ENCODE results near the gene POLR2J. TPM values are rescaled to one million over a fixed set of nuclear protein-coding genes. Genes with fewer than 3 reads are reported as not detected.

The POLR2J gene
- total and polyA plus RNA-seq, 2 experiments from 2014 or later: 31.8 to 121 TPM

- TF ChIP-seq, protein P1, sequence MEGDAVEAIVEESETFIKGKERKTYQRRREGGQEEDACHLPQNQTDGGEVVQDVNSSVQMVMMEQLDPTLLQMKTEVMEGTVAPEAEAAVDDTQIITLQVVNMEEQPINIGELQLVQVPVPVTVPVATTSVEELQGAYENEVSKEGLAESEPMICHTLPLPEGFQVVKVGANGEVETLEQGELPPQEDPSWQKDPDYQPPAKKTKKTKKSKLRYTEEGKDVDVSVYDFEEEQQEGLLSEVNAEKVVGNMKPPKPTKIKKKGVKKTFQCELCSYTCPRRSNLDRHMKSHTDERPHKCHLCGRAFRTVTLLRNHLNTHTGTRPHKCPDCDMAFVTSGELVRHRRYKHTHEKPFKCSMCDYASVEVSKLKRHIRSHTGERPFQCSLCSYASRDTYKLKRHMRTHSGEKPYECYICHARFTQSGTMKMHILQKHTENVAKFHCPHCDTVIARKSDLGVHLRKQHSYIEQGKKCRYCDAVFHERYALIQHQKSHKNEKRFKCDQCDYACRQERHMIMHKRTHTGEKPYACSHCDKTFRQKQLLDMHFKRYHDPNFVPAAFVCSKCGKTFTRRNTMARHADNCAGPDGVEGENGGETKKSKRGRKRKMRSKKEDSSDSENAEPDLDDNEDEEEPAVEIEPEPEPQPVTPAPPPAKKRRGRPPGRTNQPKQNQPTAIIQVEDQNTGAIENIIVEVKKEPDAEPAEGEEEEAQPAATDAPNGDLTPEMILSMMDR (IDR thresholded peaks at IDR 0.05; ENCODE audit: low read depth, low read length): no peak
- Histone ChIP-seq H3K4me3 (no peak overlapping the region), H3K36me3 (peaks cover 14% of the 10 kb centered on the region), H3K27ac (no peak overlapping the region), H3K4me1 (ENCODE audit: low read depth) (no peaks in the 10 kb centered on the region), H3K27me3 (no peaks in the 10 kb centered on the region), H3K9me3 (ENCODE audit: low read depth) (no peaks in the 10 kb centered on the region)
- no peak for DNase-seq (ENCODE audit: low read depth in 1 of 2, low spot score in 1 of 2)
Measured at GRCh38 chr7:102424129-102424551, 54.6 kb downstream of the POLR2J start.

Other genes starting within 250 kb of the POLR2J start
- gene SH2B2, start 192.1 kb downstream of the POLR2J start, total RNA-seq: 12.7 and 17.4 TPM in 2 replicates
- 10.2 and 13.1 TPM in 2 replicates for gene SH2B2, start 192.1 kb downstream of the POLR2J start, polyA plus RNA-seq
- gene SPDYE6, start 122.5 kb downstream of the POLR2J start, total RNA-seq: 0.18 TPM in 1 of 2 replicates, not detected in the other
- 2.2 and 2.4 TPM in 2 replicates for gene SPDYE6, start 122.5 kb downstream of the POLR2J start, polyA plus RNA-seq
- 46.9 and 60.1 TPM in 2 replicates for gene PRKRIP1, start 82.6 kb downstream of the POLR2J start, total RNA-seq
- gene PRKRIP1, start 82.6 kb downstream of the POLR2J start, polyA plus RNA-seq: 60.0 and 76.3 TPM in 2 replicates
- gene ORAI2, start 45.3 kb downstream of the POLR2J start, total RNA-seq: 20.4 and 31.0 TPM in 2 replicates
- gene ORAI2, start 45.3 kb downstream of the POLR2J start, polyA plus RNA-seq: 23.0 and 25.5 TPM in 2 replicates
- 31.8 and 82.4 TPM in 2 replicates for gene ALKBH4, start 14.1 kb downstream of the POLR2J start, total RNA-seq
- gene ALKBH4, start 14.1 kb downstream of the POLR2J start, polyA plus RNA-seq: 26.7 and 31.7 TPM in 2 replicates
- 34.9 and 46.0 TPM in 2 replicates for gene LRWD1, start 13.9 kb downstream of the POLR2J start, total RNA-seq
- gene LRWD1, start 13.9 kb downstream of the POLR2J start, polyA plus RNA-seq: 26.8 and 27.6 TPM in 2 replicates
- gene RASA4B, start 38.9 kb upstream of the POLR2J start, total RNA-seq: 4.7 and 15.1 TPM in 2 replicates
- gene RASA4B, start 38.9 kb upstream of the POLR2J start, polyA plus RNA-seq: 8.5 and 15.1 TPM in 2 replicates
- 10.0 and 23.9 TPM in 2 replicates for gene UPK3BL2, start 64.8 kb upstream of the POLR2J start, total RNA-seq
- gene UPK3BL2, start 64.8 kb upstream of the POLR2J start, polyA plus RNA-seq: 29.7 and 31.2 TPM in 2 replicates
- not detected in 2 replicates for gene SPDYE2, start 72.3 kb upstream of the POLR2J start, total RNA-seq
- gene SPDYE2, start 72.3 kb upstream of the POLR2J start, polyA plus RNA-seq: 8.5 and 12.5 TPM in 2 replicates
- 21.5 and 50.3 TPM in 2 replicates for gene POLR2J3, start 93.7 kb upstream of the POLR2J start, total RNA-seq
- 152 and 153 TPM in 2 replicates for gene POLR2J3, start 93.7 kb upstream of the POLR2J start, polyA plus RNA-seq
- 11.7 and 37.1 TPM in 2 replicates for gene RASA4, start 137.8 kb upstream of the POLR2J start, total RNA-seq
- 15.1 and 53.1 TPM in 2 replicates for gene RASA4, start 137.8 kb upstream of the POLR2J start, polyA plus RNA-seq
- gene UPK3BL1, start 163.9 kb upstream of the POLR2J start, total RNA-seq: 59.0 and 72.5 TPM in 2 replicates
- gene UPK3BL1, start 163.9 kb upstream of the POLR2J start, polyA plus RNA-seq: 59.4 and 60.5 TPM in 2 replicates
- gene SPDYE2B, start 171.4 kb upstream of the POLR2J start, total RNA-seq: not detected in 2 replicates
- gene SPDYE2B, start 171.4 kb upstream of the POLR2J start, polyA plus RNA-seq: 0.43 and 0.72 TPM in 2 replicates
- gene POLR2J2, start 192.7 kb upstream of the POLR2J start, total RNA-seq: 2.4 and 5.0 TPM in 2 replicates
- 27.7 and 32.6 TPM in 2 replicates for gene POLR2J2, start 192.7 kb upstream of the POLR2J start, polyA plus RNA-seq